PC-3 (cell line): ENCODE results near the gene EIF4G3. TPM values are rescaled to one million over a fixed set of nuclear protein-coding genes. Genes with fewer than 3 reads are reported as not detected.
"Not testable (repeated sequence)": the region's sequence is repeated elsewhere in the genome, so short reads cannot be mapped to it uniquely, and the experiment has no call there.

Experiments used
- ATAC-seq: fragments of 200-7000 bp; cut with Tn5 transposase; 2 replicates; pipeline ENCODE4 v1.9.1; 2020; ENCODE audit warnings: mild to moderate bottlenecking, moderate library complexity
- BruUV-seq: library from RNA; stranded (reverse); fragments of 400-500 nt; replicated peaks from 2 replicates; lab custom pipeline; 2021; lab: Mats Ljungman, UMichigan
- CTCF ChIA-PET: fragments of 300-600 bp; sonication (Branson Sonifier 250); formaldehyde crosslinking; loops from one replicate; lab custom pipeline; 2022; ENCODE audit warnings: antibody characterized with exemption; lab: Charles Lee
- POLR2A ChIA-PET: fragments of 300-600 bp; sonication (Branson Sonifier 250); formaldehyde crosslinking; loops from one replicate; lab custom pipeline; 2022; ENCODE audit warnings: antibody characterized with exemption; ENCODE audit not compliant: unreplicated experiment; lab: Charles Lee
- DNase-seq: peaks from one replicate; pipeline ENCODE4 v3.0.0-alpha.2; 2015
- H2AFZ ChIP-seq: fragments of 300-600 bp; sonication (generic); 2 replicates; pipeline ENCODE4 v1.6.0; 2016; ENCODE audit warnings: antibody characterized with exemption, low read length
- H3F3A ChIP-seq: fragments of 300-600 bp; sonication (generic); one replicate; pipeline ENCODE4 v1.6.0; 2017; ENCODE audit warnings: antibody characterized with exemption, low read length, control low read depth, mild to moderate bottlenecking; ENCODE audit not compliant: unreplicated experiment
- H3K27ac ChIP-seq: fragments of 300-600 bp; sonication (generic); 2 replicates; pipeline ENCODE4 v1.5.1; 2016; ENCODE audit warnings: mild to moderate bottlenecking, low read length
- H3K27me3 ChIP-seq: fragments of 300-600 bp; sonication (generic); 2 replicates; pipeline ENCODE4 v1.6.1; 2016; ENCODE audit warnings: low read length, mixed read lengths
- H3K36me3 ChIP-seq: fragments of 300-600 bp; sonication (generic); 2 replicates; pipeline ENCODE4 v1.6.1; 2016; ENCODE audit warnings: low read depth, mixed run types, low read length, mixed read lengths
- H3K4me1 ChIP-seq: fragments of 300-600 bp; sonication (generic); 2 replicates; pipeline ENCODE4 v1.5.1; 2016; ENCODE audit warnings: low read length; ENCODE audit not compliant: insufficient read depth
- H3K4me2 ChIP-seq: fragments of 300-600 bp; sonication (generic); 2 replicates; pipeline ENCODE4 v1.6.0; 2016; ENCODE audit warnings: low read length
- H3K4me3 ChIP-seq: fragments of 300-600 bp; sonication (generic); 2 replicates; pipeline ENCODE4 v1.5.1; 2016; ENCODE audit warnings: mild to moderate bottlenecking, low read length, mixed read lengths
- H3K79me2 ChIP-seq: fragments of 300-600 bp; sonication (generic); 2 replicates; pipeline ENCODE4 v1.6.1; 2017; ENCODE audit warnings: low read length, mixed read lengths
- H3K9ac ChIP-seq: fragments of 300-600 bp; sonication (generic); 2 replicates; pipeline ENCODE4 v1.6.0; 2016; ENCODE audit warnings: mild to moderate bottlenecking, low read length
- H3K9me2 ChIP-seq: fragments of 300-600 bp; sonication (generic); replicated peaks from 2 replicates; pipeline ENCODE4 v1.6.1; 2016; ENCODE audit warnings: mixed run types, low read length, mixed read lengths
- H3K9me3 ChIP-seq: fragments of 300-600 bp; sonication (generic); 2 replicates; pipeline ENCODE4 v1.6.1; 2016; ENCODE audit warnings: low read length, mixed read lengths
- H4K20me1 ChIP-seq: fragments of 300-600 bp; sonication (generic); 2 replicates; pipeline ENCODE4 v1.6.1; 2016; ENCODE audit warnings: low read length, mixed read lengths
- CTCF ChIP-seq: fragments of 300-600 bp; sonication (generic); conservative IDR thresholded peaks from 2 replicates; pipeline ENCODE4 v1.5.1; 2017; ENCODE audit warnings: antibody characterized with exemption, low read depth, mild to moderate bottlenecking, low read length
- EZH2 ChIP-seq: fragments of 300-600 bp; sonication (generic); IDR thresholded peaks from one replicate; pipeline ENCODE4 v1.6.1; 2017; ENCODE audit warnings: antibody characterized with exemption, mild to moderate bottlenecking, low read length; ENCODE audit not compliant: unreplicated experiment
- EZH2phosphoT487 ChIP-seq: fragments of 300-600 bp; sonication (generic); IDR thresholded peaks from 2 replicates; pipeline ENCODE4 v1.6.1; 2018; ENCODE audit warnings: mild to moderate bottlenecking, antibody characterized with exemption, low read length, borderline replicate concordance
- intact Hi-C: fragments of 100-400 bp; cut with micrococcal nuclease; formaldehyde crosslinking; loops from 2 replicates; pipeline ENCODE4 v1.9.0; 2023
- total RNA-seq: library from RNA; depleted of rRNA; stranded (reverse); fragments of >200 nt; gene quantifications from 2 replicates; pipeline ENCODE4 v1.2.3, GENCODE V29; 2014

EIF4G3 gene
- total RNA-seq, 1 experiment from 2014 or later, result 16.9 TPM

GRCh38 chr1:21058035-21058793 lies 118.5 kb downstream of the EIF4G3 start:
- TF ChIP-seq EZH2, result no peak
- no peak for TF ChIP-seq CTCF
- no peak for TF ChIP-seq EZH2phosphoT487
- no peaks in the 10 kb centered on the region for H3F3A ChIP-seq
- H3K4me2 ChIP-seq, result no peak overlapping the region
- H3K4me1 ChIP-seq, result 0 out of 2 replicates have a peak, but pooled peaks cover 6% of the 10 kb centered on the region
- no peaks in the 10 kb centered on the region for H4K20me1 ChIP-seq
- no peaks in the 10 kb centered on the region for H3K9me3 ChIP-seq
- no peak overlapping the region for H3K9ac ChIP-seq
- no peak overlapping the region for H3K27ac ChIP-seq
- H3K79me2 ChIP-seq, result no peaks in the 10 kb centered on the region
- BruUV-seq, result no TSS peak
- H3K9me2 ChIP-seq, result no peaks in the 10 kb centered on the region
- ChIA-PET POLR2A (no interaction called here), CTCF (no interaction called here)
- H2AFZ ChIP-seq, result no peak overlapping the region
- H3K36me3 ChIP-seq, result no peaks in the 10 kb centered on the region
- ATAC-seq (no peak), DNase-seq (no peak)
- H3K27me3 ChIP-seq, result no peaks in the 10 kb centered on the region
- H3K4me3 ChIP-seq, result no peak overlapping the region
- intact Hi-C loops, result loop anchor here (10.0 kb wide), 1 partner anchor 63 kb away; no protein-coding TSS in a partner anchor

GRCh38 chr1:21053189-21053928 lies 123.3 kb downstream of the EIF4G3 start:
- H3K27ac ChIP-seq, H4K20me1 ChIP-seq, DNase-seq, H3F3A ChIP-seq, POLR2A ChIA-PET, H3K27me3 ChIP-seq, H3K9me2 ChIP-seq, CTCF ChIA-PET, H3K36me3 ChIP-seq, ATAC-seq, H3K4me3 ChIP-seq, H3K4me2 ChIP-seq, BruUV-seq, H3K9me3 ChIP-seq, H3K9ac ChIP-seq, H3K79me2 ChIP-seq, H2AFZ ChIP-seq: not testable (repeated sequence)
- H3K4me1 ChIP-seq, result peaks cover 15% of the 10 kb centered on the region
- intact Hi-C loops, result loop anchor here (10.0 kb wide), 1 partner anchor 59 kb away; no protein-coding TSS in a partner anchor

GRCh38 chr1:21052034-21052433 lies 124.7 kb downstream of the EIF4G3 start:
- ChIA-PET POLR2A (no interaction called here), CTCF (no interaction called here)
- Histone ChIP-seq H3K27ac (no peak overlapping the region), H3K4me3 (no peak overlapping the region), H3K4me2 (no peak overlapping the region), H3K9ac (no peak overlapping the region), H3K9me2 (no peaks in the 10 kb centered on the region), H3F3A (no peaks in the 10 kb centered on the region), H2AFZ (no peak overlapping the region), H4K20me1 (no peaks in the 10 kb centered on the region), H3K4me1 (peaks cover 10% of the 10 kb centered on the region), H3K27me3 (no peaks in the 10 kb centered on the region), H3K79me2 (no peaks in the 10 kb centered on the region), H3K36me3 (no peaks in the 10 kb centered on the region), H3K9me3 (no peaks in the 10 kb centered on the region)
- TF ChIP-seq EZH2phosphoT487 (no peak), CTCF (no peak), EZH2 (no peak)
- ATAC-seq, result no peak
- no TSS peak for BruUV-seq
- intact Hi-C loops, result loop anchor here (10.0 kb wide), 1 partner anchor 57 kb away; no protein-coding TSS in a partner anchor
- no peak for DNase-seq
